ENCODE measurements around the gene DCC. TPM values are rescaled to one million over a fixed set of nuclear protein-coding genes. Genes with fewer than 3 reads are reported as not detected.

Gene DCC
- total and polyA plus RNA-seq, 9 of the 15 experiments (the other 6 are each of a cell fraction or from before 2014, with no cell fraction given) = not detected

DNA sequence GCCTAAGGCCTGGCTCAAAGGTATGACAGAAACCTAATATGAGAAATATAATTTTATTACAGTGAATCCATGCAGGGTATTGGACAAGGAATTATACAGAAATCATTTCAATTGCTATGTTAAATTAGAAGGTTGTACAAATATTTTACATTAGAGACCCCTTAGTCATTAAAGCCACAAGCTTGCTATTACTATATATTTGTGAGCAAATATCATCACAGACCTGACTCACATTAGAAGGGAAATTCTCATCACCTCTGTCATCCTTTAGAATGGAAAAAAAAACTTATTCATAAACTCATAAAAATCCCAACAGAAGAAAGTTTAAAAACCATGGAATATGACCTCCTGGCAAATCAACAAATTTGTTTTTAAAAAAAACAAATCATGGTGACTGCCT lies 277.9 kb downstream of the DCC start:
- no peaks in the 10 kb centered on the region for H3K27me3 ChIP-seq (ENCODE audit: control insufficient read depth in 2 of 2, insufficient read depth in 2 of 2, low read length in 2 of 2)
- intact Hi-C loops (cut with micrococcal nuclease) = no loop called here
- no peak for ATAC-seq
- no peaks in the 10 kb centered on the region for H3K9me1 ChIP-seq (ENCODE audit: control insufficient read depth, insufficient read depth, low read length)
- ChIA-PET POLR2A (no interaction called here), CTCF (ENCODE audit: low intra/inter-chr PET ratio) (no interaction called here)
- TF ChIP-seq, protein P1, sequence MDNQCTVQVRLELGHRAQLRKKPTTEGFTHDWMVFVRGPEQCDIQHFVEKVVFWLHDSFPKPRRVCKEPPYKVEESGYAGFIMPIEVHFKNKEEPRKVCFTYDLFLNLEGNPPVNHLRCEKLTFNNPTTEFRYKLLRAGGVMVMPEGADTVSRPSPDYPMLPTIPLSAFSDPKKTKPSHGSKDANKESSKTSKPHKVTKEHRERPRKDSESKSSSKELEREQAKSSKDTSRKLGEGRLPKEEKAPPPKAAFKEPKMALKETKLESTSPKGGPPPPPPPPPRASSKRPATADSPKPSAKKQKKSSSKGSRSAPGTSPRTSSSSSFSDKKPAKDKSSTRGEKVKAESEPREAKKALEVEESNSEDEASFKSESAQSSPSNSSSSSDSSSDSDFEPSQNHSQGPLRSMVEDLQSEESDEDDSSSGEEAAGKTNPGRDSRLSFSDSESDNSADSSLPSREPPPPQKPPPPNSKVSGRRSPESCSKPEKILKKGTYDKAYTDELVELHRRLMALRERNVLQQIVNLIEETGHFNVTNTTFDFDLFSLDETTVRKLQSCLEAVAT (IDR thresholded peaks at IDR 0.05) = no peak
- TF ChIP-seq, protein P2, sequence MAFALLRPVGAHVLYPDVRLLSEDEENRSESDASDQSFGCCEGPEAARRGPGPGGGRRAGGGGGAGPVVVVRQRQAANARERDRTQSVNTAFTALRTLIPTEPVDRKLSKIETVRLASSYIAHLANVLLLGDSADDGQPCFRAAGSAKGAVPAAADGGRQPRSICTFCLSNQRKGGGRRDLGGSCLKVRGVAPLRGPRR (CRISPR knock-in tag; IDR thresholded peaks at IDR 0.05) = no peak
- TF ChIP-seq SUPT5H (IDR thresholded peaks at IDR 0.05) = no peak
- TF ChIP-seq ZNF212 (CRISPR knock-in tag; IDR thresholded peaks at IDR 0.05) = no peak
- TF ChIP-seq, protein P3, sequence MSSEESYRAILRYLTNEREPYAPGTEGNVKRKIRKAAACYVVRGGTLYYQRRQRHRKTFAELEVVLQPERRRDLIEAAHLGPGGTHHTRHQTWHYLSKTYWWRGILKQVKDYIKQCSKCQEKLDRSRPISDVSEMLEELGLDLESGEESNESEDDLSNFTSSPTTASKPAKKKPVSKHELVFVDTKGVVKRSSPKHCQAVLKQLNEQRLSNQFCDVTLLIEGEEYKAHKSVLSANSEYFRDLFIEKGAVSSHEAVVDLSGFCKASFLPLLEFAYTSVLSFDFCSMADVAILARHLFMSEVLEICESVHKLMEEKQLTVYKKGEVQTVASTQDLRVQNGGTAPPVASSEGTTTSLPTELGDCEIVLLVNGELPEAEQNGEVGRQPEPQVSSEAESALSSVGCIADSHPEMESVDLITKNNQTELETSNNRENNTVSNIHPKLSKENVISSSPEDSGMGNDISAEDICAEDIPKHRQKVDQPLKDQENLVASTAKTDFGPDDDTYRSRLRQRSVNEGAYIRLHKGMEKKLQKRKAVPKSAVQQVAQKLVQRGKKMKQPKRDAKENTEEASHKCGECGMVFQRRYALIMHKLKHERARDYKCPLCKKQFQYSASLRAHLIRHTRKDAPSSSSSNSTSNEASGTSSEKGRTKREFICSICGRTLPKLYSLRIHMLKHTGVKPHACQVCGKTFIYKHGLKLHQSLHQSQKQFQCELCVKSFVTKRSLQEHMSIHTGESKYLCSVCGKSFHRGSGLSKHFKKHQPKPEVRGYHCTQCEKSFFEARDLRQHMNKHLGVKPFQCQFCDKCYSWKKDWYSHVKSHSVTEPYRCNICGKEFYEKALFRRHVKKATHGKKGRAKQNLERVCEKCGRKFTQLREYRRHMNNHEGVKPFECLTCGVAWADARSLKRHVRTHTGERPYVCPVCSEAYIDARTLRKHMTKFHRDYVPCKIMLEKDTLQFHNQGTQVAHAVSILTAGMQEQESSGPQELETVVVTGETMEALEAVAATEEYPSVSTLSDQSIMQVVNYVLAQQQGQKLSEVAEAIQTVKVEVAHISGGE (CRISPR knock-in tag; IDR thresholded peaks at IDR 0.05) = no peak
- TF ChIP-seq ZNF146 (CRISPR knock-in tag; IDR thresholded peaks at IDR 0.05; ENCODE audit: unreplicated experiment) = no peak
- TF ChIP-seq SIRT6 (IDR thresholded peaks at IDR 0.05; ENCODE audit: low read depth, low read length) = no peak
- TF ChIP-seq ZBTB7A (IDR thresholded peaks at IDR 0.05; ENCODE audit: borderline replicate concordance, control insufficient read depth, low read depth, low read length) = no peak
- no peak for TF ChIP-seq NCOR1 (IDR thresholded peaks at IDR 0.05)
- TF ChIP-seq ARNT (IDR thresholded peaks at IDR 0.05) = no peak
- no peak for TF ChIP-seq EP300 (IDR thresholded peaks at IDR 0.05; ENCODE audit: low read length)
- TF ChIP-seq, protein P4, sequence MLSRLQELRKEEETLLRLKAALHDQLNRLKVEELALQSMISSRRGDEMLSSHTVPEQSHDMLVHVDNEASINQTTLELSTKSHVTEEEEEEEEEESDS (CRISPR knock-in tag; IDR thresholded peaks at IDR 0.05) = no peak
- TF ChIP-seq RCOR1 (IDR thresholded peaks at IDR 0.05; ENCODE audit: borderline replicate concordance in 1 of 2, low read depth in 2 of 2, low read length in 2 of 2) = no peak
- no peak for TF ChIP-seq ZBTB17 (CRISPR knock-in tag; IDR thresholded peaks at IDR 0.05)
- no peak for TF ChIP-seq GABPB1 (CRISPR knock-in tag; IDR thresholded peaks at IDR 0.05)
- no peaks in the 10 kb centered on the region for H3K9me3 ChIP-seq (replicated peaks; ENCODE audit: control insufficient read depth, insufficient read depth, low read depth, low read length)
- no peak overlapping the region for H3K4me3 ChIP-seq
- H3K27ac ChIP-seq (ENCODE audit: extremely low read depth, low read depth, low read length) = no peak overlapping the region
- H4K20me1 ChIP-seq (replicated peaks; ENCODE audit: control insufficient read depth, insufficient read depth, low read length) = no peaks in the 10 kb centered on the region
- DNase-seq (ENCODE audit: extremely low read depth in 1 of 4, low spot score in 3 of 4) = no peak
- no peaks in the 10 kb centered on the region for H3K36me3 ChIP-seq (ENCODE audit: control insufficient read depth, insufficient read depth, low read length)
- no peak for FAIRE-seq
- in situ Hi-C loops (cut with MboI) = no loop called here
- no peaks in the 10 kb centered on the region for H3K79me2 ChIP-seq (ENCODE audit: control insufficient read depth, insufficient read depth, low read length)
- H2AFZ ChIP-seq (ENCODE audit: low read depth, low read length) = no peak overlapping the region
- no TSS peak for BruUV-seq (replicated peaks)
- no peak overlapping the region for H3K9ac ChIP-seq (ENCODE audit: insufficient read depth in 1 of 2, low read depth in 2 of 2, low read length in 2 of 2)
- H3K4me2 ChIP-seq (ENCODE audit: insufficient read depth, low read length) = no peak overlapping the region
- H3K4me1 ChIP-seq (replicated peaks in 1 of 2; ENCODE audit: control insufficient read depth in 2 of 2, insufficient read depth in 2 of 2, low read length in 2 of 2) = no peaks in the 10 kb centered on the region

Measured in K562 (cell line).